ENCODE measurements around the gene ARHGEF3.

The ARHGEF3 gene

DNA sequence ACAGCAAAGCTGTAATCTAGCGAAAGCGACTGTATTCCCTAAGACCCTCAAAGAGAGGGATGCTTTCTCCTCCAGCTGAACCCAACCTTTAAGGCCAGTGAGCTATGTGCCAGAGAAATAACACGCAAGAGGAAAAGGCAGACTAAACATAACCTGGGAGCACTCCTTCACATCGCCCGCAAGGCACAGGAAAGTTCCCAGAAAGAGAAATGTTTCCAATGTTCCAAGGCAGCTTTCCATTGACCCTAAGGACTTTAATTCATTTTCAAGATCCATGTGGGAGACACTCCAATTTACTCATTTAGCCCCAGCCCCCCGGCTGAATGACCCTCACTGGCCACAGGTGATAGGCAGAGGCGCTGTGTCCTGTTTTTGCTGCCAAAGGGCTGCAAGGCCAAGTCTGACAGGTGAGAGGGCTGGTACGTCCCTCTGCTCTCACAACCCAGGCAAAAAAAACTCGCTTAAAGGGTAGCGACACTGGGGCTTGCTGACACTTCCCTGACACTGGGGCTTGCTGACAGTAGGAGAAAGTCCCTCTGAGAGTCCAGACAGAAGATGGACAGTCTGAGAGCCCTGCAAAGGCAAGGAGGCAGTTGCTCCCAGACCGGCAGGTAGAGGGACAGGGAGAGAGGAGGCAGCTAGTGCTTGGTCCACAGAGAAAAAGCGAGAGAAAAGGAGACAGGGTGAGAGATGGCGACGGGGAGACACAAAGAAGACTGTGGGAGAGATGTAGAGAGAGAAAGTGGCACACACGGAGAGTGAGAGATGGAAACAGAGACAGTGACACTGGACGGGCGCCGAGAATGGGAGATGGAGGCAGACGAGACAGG lies 702 bp downstream of the ARHGEF3 start:
- no peak for TF ChIP-seq CTCF (conservative IDR thresholded peaks at IDR 0.05; ENCODE audit: low read length)
- DNase-seq (ENCODE audit: low read depth) = no peak
- H3K4me3 ChIP-seq (ENCODE audit: low read length) = peak overlapping the region; percentile 76

GRCh38 chr3:56800130-56800831 lies 1.5 kb downstream of the ARHGEF3 start:
- no peak for DNase-seq (ENCODE audit: low read depth)
- TF ChIP-seq CTCF (conservative IDR thresholded peaks at IDR 0.05; ENCODE audit: low read length) = no peak
- H3K4me3 ChIP-seq (ENCODE audit: low read length) = peak overlapping the region; percentile 76

DNA sequence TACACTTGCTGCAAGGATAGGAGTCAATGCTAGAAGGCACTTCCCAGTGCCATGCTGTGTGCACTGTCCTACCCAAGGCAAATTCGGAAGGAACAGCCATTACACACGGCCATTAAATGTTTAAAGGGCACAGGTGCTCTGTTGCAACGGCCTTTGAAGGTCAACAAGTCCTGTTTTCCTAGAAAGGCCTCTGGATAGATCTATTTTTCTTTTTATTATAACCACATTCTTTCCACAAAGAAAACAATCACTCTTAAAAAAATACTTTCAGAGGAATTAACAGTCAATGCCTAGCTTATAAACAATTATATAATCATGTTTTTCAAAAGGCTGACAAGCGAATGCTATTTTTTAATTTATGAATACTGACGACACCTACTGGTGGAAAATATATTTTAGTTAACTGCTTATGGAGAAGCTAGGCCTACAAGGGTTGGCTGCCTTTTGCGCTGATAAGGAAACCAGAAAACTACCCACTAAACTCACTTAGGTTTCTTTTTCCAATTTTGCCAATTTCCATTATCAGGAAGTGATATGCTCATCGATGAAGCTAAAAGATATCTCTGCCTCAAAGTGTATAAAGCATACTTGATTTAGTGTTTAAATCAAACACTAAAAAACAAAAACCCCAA lies 2.4 kb downstream of the ARHGEF3 start:
- H3K4me3 ChIP-seq (ENCODE audit: low read length) = no peak overlapping the region
- peak; percentile 66 for TF ChIP-seq CTCF (conservative IDR thresholded peaks at IDR 0.05; ENCODE audit: low read length)
- DNase-seq (ENCODE audit: low read depth) = peak; percentile 62

DNA sequence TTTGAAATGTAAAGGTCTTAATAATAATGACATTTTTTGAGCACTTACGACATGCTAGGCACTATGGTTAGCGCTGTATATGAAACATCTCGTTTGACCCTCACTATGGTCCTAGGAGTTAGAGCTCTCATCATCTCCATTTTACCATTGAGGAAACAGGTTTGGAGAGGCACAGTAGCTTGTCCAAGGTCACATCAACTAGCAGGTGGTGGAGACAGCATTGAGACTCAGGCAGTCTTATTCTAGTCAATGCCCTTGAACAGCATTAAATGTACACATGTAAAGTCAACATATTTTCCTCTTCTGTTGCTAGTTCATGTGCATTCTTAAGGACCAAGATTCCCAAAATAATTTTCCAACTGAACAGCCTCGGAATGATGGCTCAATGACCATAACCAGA lies 4.8 kb downstream of the ARHGEF3 start:
- no peak overlapping the region for H3K4me3 ChIP-seq (ENCODE audit: low read length)
- no peak for TF ChIP-seq CTCF (conservative IDR thresholded peaks at IDR 0.05; ENCODE audit: low read length)
- DNase-seq (ENCODE audit: low read depth) = no peak

DNA sequence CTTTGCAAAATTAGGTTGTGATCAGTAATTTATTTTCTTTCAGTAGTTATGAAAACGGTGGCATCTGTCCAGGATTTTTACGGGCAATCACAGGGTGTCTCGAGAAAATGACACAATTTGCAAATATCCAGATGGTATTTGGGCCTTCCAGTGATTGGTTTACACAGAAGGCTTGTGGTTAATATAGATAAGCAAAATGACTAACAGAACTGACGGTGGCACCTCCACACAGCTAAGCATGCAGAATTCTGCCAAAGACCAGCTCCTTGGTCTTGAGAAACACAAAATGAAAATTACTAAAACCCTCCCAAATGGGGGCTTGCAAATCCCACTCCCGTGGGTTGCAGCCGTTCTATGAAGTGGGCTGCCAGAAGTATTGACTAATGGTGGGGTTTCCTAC lies 5.5 kb downstream of the ARHGEF3 start:
- TF ChIP-seq CTCF (conservative IDR thresholded peaks at IDR 0.05; ENCODE audit: low read length) = no peak
- no peak overlapping the region for H3K4me3 ChIP-seq (ENCODE audit: low read length)
- peak; percentile 76 for DNase-seq (ENCODE audit: low read depth)

DNA sequence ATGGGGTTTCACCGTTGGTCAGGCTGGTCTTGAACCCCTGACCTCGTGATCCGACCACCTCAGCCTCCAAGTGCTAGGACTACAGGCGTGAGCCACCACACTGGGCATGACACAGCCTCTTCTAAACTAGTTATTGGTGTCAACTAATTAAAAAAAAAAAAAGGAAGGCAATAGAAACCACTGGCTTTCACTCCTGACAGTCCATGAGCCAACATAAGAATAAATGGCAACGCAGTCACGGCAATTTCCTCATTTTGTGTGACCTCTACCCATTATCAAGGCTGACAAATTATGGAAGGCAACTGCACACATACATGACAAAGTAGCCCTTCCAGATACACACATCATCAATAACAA lies 5.9 kb downstream of the ARHGEF3 start:
- TF ChIP-seq CTCF (conservative IDR thresholded peaks at IDR 0.05; ENCODE audit: low read length) = no peak
- DNase-seq (ENCODE audit: low read depth) = no peak
- H3K4me3 ChIP-seq (ENCODE audit: low read length) = no peak overlapping the region

Data from AG10803 (cell line).